H1 (cell line): ENCODE measurements around the gene SGK2. TPM values are rescaled to one million over a fixed set of nuclear protein-coding genes. Genes with fewer than 3 reads are reported as not detected.

ENCODE experiments used
- PHF8 ChIP-seq: fragments of 200-600 bp; sonication (generic); conservative IDR thresholded peaks from 2 replicates; pipeline ENCODE4 v1.7.1; 2012; ENCODE audit warnings: low read depth, mild to moderate bottlenecking, inconsistent platforms, low read length, moderate library complexity
- SP4 ChIP-seq: IDR thresholded peaks from 2 replicates; pipeline ENCODE4 v1.6.1; 2012; ENCODE audit warnings: low read length, inconsistent platforms
- polyA plus RNA-seq, 7 experiments: library from polyadenylated mRNA; depleted of rRNA in 3 of 7; stranded (reverse) in 5 of 7; unstranded in 2 of 7; fragments of >200 nt in 5 of 7; fragments of 200-250 nt in 2 of 7; gene quantifications; 1 replicate in 5 of 7; 2 replicates in 1 of 7; 4 replicates in 1 of 7; pipeline versions ENCODE4 v1.2.1 to v1.2.3, GENCODE V29; 2011 to 2013; ENCODE audit warnings: missing spikeins in 2 of 7, mixed read lengths in 2 of 7
- total RNA-seq: library from RNA; stranded (reverse); fragmentation: NEBNext Ultra II Directional; extraction: Animal tissue kit (Norgen Biotek cat#: 25700); gene quantifications from 2 replicates; pipeline ENCODE4 v1.2.1, GENCODE V29; 2021
- TF ChIP-seq, protein P1 (sequence below): IDR thresholded peaks from 2 replicates; pipeline ENCODE4 v1.6.1; 2012; ENCODE audit warnings: low read length, inconsistent platforms

SGK2 gene
- total and polyA plus RNA-seq, 2 of the 8 experiments (the other 6 are each of a cell fraction or from before 2014, with no cell fraction given), result 0.21 TPM; not detected in 1

GRCh38 chr20:43536817-43537440 lies 21.9 kb upstream of the SGK2 start (continued):
- TF ChIP-seq, protein P1, sequence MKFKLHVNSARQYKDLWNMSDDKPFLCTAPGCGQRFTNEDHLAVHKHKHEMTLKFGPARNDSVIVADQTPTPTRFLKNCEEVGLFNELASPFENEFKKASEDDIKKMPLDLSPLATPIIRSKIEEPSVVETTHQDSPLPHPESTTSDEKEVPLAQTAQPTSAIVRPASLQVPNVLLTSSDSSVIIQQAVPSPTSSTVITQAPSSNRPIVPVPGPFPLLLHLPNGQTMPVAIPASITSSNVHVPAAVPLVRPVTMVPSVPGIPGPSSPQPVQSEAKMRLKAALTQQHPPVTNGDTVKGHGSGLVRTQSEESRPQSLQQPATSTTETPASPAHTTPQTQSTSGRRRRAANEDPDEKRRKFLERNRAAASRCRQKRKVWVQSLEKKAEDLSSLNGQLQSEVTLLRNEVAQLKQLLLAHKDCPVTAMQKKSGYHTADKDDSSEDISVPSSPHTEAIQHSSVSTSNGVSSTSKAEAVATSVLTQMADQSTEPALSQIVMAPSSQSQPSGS, result no peak
- TF ChIP-seq SP4 (no peak), PHF8 (no peak)
